GM19238 (cell line): ENCODE measurements around the gene THEMIS2.

ENCODE experiments used
- DNase-seq: peaks from one replicate; pipeline ENCODE4 v3.0.0; 2011; ENCODE audit warnings: low spot score; ENCODE audit not compliant: insufficient read length

The THEMIS2 gene

DNA sequence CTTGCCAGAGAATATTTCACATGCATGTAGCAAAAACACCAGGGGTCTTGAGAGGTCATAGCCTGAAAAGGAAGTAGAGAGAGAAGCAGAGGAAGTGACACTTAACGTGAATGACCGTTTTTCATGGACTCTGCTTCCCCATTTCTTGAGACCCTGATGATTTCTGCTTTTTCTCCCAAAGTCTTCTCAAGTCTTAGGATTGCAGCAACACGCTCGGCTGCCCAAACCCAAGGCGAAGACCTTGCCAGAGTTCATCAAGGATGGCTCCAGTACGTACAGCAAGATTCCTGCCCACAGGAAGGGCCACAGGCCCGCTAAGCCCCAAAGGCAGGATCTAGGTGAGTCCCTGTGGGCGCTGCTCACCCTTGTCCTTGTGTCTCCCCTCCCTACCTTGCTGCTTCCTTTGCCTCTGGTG is 12.8 kb downstream of the THEMIS2 start:
- no peak for DNase-seq

DNA sequence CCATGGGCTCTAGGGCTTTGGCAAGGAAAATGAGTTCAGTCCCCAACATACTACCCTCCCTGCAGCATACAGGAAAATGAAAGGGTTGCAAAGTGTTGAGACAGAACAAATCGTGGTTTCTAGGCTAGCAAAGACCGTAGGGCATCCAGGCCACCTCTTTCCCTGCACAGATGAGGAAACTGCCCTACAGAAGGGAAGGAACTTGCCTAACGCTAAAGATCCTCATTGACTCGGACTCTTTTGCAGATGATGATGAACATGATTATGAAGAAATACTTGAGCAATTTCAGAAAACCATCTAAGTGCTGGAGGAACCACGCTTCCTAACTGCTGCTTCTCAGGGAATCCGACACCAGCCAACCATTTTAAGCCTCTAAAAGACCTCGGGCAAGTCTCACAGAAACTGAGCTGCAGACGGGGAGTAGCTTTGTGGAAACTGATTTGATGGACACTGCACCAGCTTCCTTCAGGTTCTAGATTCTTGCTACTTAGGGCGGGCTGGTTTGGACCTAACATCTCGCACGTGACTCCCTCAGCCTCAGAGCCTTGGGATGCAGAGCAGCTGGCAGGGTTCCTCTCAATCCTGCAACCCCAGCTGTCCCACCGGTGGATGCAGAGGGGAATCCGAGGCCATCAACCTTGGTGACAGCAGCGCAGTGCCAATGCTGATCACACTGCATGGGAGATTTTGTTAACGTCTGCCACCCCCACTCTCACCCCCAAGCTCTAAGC is 13.4 kb downstream of the THEMIS2 start:
- no peak for DNase-seq

DNA sequence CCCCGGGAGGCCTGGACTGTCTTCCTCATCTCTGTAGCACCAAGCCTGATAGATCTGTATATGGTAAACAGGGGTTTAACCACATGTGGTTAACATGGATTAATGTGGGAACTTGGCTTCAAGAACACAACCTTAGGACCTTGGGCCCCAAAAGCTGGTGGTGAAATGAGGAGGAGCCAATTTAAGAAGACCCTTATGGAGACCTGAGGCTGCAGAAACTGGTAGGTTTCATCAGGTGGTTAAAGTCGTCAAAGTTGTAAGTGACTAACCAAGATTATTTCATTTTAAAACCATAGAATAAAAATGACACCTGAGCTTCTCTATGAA is 14.0 kb downstream of the THEMIS2 start:
- no peak for DNase-seq

DNA sequence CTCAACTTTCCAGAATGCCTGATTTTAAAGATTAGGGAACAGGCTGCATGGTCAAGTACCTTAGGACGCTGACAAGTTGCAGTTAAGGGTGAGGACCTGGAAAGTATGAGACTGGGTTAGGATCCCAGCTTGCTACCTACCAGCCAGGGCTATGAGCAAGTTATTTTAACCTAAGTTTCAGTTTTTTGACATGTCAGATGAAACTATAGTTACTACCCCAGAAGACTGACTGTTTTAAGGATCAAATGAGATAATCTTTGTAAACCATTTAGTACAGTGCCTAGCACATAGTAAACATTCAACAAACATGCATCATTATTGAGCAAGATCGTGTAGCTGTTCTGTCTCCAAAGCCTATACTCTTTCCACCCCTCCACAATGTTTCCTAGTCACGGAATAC is 14.4 kb downstream of the THEMIS2 start:
- DNase-seq: no peak

DNA sequence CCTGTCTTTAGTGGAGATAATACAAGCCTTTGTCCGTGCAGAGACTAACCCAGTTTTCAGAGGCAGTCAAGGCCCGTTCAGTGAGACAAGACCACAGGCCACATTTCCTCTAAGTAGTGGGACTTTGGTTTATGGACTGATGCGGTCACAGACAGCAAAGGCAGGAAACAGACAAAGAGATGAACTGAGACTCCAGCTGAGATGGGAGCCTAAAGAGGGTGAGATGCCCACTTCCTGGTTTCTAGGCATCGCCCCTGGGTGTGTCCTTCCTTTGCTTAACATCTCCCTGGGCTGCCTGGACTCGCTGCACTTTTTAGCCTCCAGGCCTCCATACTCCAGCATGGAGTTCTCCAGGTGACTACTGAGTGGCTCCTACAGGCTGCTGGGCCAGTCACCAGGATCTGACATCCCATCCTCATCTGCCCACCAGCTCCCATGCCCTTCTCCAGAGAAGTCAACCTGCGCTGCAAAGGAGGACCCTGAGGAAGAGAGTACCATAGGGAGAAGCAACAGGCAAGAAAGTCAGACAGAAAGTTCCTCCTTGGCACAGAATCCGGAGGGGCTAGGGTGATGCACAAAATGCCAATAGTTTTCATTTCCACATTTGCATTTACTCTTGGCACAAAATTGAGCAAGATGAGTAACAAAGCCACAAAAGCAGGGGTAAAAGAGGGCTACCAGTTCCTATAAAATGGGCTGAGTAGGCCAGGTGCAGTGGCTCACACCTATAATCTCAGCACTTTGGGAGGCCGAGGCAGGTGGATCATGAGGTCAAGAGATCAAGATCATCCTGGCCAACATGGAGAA is 15.1 kb downstream of the THEMIS2 start:
- no peak for DNase-seq

DNA sequence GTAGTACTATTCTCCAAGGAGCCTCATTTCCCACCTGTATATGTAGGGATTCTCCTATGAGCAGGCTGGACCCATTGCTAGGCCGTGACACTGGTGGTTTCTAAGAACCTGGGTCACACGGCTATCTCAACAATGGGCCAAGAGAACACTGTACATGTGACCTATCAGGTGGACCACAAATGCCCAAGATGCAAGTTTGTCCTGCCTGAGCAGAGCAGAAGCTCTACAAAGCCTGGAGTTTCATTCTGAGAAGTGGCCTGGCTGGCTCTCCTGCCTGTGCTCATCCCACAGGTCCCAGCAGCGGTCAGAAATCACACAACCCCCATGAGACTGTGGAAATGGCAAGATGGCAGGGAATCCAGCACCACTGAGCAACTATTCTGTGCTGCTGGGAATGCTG is 17.2 kb downstream of the THEMIS2 start:
- no peak for DNase-seq

DNA sequence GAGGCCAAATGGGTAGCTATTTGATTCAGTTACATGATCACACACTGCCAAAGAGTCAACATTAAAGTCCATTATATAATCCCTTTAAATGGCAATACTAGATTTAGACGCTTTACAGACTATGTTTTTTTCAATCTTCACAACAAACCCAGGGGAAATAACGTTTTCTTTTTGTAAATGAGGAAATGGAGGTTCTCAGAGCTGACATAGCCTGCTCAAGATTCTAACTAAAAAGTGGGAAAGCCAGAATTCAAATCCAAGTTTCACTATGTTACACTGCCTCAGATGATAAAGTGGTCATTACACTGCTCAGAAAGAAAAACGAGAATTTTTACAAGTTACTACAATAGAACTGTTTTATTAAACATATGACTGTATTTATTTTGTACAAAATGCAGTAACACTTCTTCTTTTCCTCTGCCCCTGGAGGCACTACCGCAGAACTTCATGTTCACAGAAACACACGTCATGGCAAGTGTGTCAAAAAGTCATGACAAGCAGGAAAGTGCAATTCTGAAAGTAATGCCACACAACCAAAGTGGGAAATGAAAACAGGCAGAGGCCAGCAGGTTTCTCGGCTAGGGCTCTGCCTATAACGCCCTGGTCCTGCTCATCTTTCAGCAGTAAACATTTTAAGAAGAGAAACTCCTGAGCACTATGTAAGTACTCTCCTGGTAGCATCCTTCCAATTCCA is 19.0 kb downstream of the THEMIS2 start:
- DNase-seq: peak; percentile 40

DNA sequence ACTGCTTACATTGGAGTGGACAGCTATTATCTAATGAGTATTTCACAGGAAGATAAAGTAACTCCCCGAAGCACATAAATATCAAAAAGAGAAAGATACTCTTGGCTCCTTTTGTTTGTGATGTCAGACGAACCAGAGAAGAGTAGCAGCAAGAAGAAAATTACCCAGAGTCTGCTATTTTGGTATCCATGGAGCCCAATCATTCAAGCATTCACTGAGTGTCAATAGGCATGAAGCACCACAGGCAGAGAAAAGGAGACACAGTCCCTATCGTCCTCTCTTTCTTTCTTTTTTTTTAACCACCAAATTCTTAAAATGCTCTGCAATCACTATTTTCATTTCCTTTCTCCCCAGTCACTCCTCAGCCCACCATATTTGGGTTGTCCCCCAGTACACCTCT is 22.2 kb downstream of the THEMIS2 start:
- no peak for DNase-seq

DNA sequence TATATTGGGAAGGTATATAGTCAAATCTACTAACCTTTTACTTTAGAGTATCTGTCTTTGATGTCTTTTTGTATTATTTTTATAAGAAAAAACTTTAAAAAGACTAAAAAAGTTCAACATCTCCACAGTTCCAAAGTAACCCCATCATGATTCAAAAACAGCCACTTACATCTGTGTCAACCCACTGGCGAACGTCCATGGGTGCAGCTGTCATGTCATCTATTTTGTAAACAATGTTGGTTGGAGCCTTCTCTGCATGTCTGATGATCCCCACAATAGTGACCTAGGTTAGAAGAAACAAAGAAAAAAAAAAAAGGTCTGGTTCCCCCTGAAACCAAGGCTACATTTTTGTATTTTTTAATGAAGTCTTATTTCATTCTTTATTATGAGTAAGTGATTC is 34.4 kb downstream of the THEMIS2 start:
- no peak for DNase-seq

DNA sequence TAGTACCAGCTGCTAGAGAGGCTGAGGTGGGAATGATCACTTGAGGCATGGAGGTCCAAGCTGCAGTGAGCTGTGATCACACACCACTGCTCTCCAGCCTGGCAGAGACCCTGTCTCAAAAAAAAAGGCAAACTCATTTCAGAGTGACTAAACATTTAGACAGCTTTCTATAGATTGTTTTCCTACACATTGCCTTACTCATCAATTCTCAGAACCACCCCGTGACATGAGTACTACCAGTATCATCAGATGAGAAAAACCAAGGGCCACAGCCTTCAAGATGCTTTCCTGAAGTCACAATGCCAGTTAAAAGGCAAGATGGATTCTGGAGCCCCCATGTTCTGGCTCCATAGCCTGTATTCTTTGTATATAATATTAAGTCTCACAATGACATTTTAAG is 40.1 kb downstream of the THEMIS2 start:
- no peak for DNase-seq

DNA sequence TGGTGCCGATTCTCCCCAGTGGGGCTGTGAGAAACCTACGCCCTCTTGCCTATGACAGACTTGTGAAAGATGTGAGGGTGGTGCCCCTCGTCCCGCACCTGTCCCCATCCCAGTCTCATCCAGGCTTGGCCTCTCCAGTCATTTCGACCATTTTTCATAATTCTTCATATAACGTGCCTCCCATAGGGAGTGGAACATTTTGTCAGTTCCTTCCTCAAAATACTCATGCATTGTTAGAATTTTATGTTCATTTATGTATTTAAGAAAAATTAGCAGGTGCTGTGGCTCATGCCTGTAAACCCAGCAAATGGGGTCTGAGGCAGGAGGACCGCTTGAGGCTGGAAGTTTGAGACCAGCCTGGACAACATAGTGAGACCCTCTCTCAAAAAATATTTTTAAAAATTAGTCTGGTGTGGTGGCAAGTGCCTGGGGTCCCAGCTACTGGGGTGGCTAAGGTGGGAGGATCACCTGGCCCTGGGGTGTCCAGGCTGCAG is 42.8 kb downstream of the THEMIS2 start:
- no peak for DNase-seq

DNA sequence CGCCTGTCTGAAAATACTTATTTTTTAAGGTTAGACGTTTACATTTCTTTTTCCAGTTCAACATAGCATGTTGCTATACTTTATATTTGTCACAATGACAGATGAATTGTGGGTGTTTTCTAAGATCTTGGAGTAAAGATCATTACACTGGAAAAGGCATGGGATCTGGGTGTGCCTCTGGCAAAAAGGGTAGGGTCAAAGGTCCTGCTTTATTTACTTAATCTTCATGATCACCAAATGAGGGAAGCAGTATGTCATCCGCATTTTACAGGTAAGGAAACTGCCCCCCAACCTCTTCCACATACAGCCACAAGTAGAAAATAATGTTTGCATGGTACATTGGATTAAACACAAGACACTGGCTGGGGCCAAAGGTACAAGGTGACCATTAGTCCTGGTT is 49.9 kb downstream of the THEMIS2 start:
- no peak for DNase-seq

DNA sequence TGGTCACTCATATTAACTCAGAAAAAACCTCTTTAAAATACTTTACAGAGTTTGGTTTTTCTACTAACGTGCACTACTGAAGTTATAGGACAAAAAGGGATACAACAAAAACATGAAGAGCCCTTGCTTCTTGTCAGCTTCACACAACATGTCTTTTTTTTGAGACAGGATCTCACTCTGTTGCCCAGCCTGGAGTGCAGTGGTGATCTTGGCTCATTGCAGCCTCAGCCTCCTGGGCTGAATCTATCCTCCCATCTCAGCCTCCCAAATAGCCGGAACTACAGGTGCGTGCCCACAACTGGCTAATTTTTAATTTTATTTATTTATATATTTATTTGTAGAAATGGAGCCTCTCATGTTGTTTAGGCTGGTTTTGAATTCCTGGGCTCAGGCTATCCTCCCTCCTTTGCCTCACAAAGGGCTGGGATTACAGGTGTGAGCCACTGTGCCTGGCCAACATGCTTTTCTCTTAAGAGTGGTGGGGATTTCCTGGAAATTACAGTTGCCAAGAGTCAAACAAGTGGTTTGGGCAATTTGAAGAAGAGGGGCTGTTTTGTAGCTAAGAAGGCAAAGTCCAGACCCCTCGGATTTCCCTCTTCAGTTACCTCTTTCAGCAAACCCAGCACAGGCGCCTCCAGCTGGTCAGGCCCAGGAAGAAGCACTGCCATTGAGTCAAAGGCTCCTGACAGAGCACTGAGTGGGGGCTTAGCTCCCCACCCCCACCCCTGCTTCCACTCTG is 56.0 kb downstream of the THEMIS2 start:
- DNase-seq: no peak

DNA sequence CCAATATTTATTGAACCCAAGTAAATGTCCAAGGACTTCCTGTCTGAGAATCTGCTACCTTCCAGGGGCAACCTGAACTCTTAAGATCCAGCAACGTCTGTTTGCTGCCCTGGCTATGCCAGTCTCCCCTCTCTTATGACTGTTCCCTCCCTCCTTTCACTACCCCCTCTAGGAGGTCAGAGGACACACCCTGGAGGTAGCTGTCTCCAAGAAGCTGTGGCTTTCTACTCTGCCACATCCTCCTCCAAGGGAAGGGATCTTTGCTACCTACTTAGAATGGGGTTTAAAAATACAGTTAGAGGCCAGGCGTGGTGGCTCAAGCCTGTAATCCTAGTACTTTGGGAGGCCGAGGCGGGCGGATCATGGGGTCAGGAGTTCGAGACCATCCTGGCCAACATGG is 58.8 kb downstream of the THEMIS2 start:
- no peak for DNase-seq

DNA sequence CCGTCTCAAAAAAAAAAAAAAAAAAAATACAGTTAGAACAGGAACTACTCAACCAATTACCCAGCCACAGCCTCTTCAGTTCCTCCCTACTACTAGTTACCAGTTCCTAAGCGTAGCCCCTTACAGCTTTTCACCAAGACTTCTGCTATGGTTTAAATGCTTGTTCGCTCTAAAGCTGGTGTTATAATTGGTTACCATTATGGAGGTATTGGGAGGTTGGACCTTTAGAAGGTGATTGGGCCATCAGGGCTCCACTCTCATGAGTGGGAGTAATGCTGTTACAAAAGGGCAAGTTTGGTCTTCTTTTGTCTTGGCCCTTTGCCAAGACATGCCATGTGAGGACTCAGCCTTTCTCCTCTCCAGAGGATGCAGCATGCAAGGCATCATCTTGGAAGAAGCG is 59.4 kb downstream of the THEMIS2 start:
- no peak for DNase-seq

DNA sequence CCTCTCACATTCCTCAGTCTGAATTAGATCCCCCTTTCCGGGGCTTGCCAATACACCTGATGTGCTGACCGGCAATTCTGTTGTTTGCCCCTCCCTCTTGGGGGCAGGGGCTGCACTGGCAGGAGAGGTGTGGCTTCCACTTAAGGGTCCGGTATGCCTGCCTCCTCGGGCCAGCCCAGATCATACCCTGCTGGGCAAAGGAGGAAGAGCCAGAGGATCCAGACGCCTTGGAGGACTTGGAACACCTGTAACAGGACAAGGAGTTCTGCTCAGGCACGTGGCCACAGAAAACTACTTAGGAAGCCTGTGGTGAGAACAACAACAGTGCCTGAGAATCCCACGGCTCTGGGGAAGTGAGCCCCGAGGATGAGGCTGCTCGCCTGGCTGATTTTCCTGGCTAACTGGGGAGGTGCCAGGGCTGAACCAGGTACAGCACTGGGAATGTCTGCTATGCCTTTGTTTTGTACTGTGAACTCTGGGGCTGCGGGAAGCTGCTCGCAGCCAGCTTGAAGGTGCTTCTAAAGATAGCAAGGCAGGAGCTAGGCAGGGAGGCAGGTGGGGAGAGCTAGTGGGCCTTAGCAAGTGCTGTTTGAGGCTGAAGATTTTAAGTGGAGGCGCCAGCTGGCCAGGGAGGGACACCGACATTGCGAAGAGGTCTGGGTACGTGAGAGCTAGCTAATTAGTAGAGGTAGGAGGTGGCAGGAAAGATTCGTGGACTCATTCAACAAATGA is 62.6 kb downstream of the THEMIS2 start, which contains the start of gene SMPDL3B:
Gene SMPDL3B, plus strand, starts transcription at position 183 of the 732 bp plus-strand sequence. Its CDS starts 184 bp downstream, at position 367.
- no peak for DNase-seq

DNA sequence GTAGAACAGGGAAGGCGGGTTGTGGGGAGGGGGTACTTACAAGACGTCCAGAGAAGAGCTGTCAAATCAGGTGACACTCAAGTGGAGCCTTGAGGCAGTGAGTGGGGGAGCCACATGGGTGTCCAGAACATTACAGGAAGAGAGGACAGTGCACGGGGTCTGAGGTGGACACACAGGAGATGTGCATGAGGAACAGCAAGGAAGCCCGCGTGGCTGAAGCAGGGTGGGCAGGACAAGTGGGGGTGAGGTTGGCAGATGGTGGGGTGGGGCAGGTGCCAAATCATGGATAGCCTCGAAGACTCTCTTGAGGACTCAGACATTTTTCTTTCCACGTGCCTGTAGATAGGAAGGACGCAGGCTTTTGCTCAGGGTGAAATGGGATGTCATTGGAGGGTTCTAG is 63.4 kb downstream of the THEMIS2 start:
- DNase-seq: no peak
